Erythroblast (primary cell): ENCODE results near the gene THOP1.

Source experiments
- GATA1 ChIP-seq: IDR thresholded peaks from 2 replicates; pipeline ENCODE4 v1.6.1; 2011; ENCODE audit warnings: low read depth, mild to moderate bottlenecking, control low read depth, low read length, moderate library complexity
- POLR2A ChIP-seq: IDR thresholded peaks from 2 replicates; pipeline ENCODE4 v1.6.1; 2011; ENCODE audit warnings: mild to moderate bottlenecking, low read length

- TF ChIP-seq POLR2A (no peak), GATA1 (no peak)
Measured at GRCh38 chr19:2808129-2808941, 23.0 kb downstream of the THOP1 start.
